HG03139 (cell line): ENCODE measurements around the gene IL1RL2.

ENCODE experiments used
- ATAC-seq: cut with Tn5 transposase; IDR thresholded peaks from one replicate; pipeline ENCODE4 v1.9.1; 2021; ENCODE audit not compliant: unreplicated experiment

The IL1RL2 gene

GRCh38 chr2:102158011-102158755 is 28.6 kb upstream of the IL1RL2 start:
- no peak for ATAC-seq

GRCh38 chr2:102159295-102159694 is 27.5 kb upstream of the IL1RL2 start:
- ATAC-seq, result no peak

DNA sequence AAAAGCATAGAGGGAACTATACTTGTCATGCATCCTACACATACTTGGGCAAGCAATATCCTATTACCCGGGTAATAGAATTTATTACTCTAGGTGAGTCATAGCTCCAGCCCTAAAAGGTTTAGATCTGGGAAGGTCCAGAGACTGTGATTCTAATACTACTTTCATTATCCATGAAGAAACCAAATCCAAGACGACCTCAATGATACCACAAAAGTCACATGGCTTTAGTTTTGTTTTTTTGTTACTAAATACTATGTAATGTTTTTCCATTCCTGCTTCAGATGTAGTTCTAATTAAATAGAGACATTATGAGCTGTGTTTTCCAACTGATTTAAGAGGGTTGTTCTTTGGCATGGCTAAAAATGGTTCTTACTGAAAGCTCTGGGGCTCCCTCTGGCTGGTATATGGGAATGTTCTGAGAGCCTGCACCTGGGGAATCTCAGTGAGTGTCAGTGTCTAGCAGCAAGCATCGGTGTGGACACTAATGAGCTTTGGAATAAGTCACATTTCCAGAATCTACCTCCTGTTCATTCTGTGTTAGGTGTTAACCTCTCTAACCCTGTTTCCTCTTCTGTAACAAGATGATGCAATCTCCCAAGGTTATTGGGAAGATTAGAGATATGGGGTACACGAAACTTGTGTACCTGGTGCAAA is 20.5 kb upstream of the IL1RL2 start:
- no peak for ATAC-seq

DNA sequence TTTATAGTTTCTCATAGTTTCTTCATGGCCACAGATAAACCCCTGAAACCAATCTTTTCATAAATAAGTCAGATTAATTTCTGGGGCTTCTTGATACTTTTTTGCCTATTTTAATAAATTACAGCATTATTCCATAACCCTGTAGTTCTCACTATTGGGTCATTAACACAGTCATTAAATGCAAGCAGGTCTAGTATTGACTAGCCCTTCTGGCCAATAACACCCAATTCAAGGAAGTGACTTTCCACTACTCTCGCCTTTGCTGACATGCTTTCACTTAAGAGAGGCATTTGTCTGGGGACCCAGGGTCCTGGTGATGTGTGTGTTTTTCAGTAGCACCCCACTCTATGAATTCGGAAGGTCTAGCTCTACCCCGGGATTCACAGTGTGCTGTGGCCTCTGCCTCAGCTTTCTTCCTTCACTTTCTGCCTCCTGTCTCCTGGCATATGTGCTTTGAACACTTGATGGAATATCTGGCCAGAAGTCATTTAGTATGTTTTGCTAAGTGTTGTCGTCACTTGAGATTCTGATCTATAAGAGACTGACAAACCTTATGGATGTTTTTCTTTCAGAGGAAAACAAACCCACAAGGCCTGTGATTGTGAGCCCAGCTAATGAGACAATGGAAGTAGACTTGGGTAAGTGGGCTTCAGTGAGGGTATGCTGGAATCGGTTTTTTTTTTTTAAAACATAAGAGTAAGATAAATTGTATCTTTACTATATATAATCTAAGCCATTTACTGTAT is 18.6 kb upstream of the IL1RL2 start:
- no peak for ATAC-seq

- no peak for ATAC-seq
These were observed 14.9 kb upstream of the IL1RL2 start for GRCh38 chr2:102171946-102172345.

GRCh38 chr2:102172745-102173144 is 14.1 kb upstream of the IL1RL2 start:
- no peak for ATAC-seq

DNA sequence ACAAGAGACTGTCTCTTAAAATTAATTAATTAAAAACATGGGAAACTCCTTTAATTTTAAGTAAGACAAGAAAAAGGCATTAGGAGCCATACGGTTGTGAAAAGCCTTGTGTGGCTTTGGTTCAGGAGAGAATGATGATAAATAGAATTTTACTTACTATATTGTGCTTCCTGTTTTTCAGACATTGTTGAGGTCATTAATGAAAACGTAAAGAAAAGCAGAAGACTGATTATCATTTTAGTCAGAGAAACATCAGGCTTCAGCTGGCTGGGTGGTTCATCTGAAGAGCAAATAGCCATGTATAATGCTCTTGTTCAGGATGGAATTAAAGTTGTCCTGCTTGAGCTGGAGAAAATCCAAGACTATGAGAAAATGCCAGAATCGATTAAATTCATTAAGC is 10.7 kb upstream of the IL1RL2 start:
- no peak for ATAC-seq

- no peak for ATAC-seq
These were observed 8.9 kb upstream of the IL1RL2 start for GRCh38 chr2:102177814-102178478.

DNA sequence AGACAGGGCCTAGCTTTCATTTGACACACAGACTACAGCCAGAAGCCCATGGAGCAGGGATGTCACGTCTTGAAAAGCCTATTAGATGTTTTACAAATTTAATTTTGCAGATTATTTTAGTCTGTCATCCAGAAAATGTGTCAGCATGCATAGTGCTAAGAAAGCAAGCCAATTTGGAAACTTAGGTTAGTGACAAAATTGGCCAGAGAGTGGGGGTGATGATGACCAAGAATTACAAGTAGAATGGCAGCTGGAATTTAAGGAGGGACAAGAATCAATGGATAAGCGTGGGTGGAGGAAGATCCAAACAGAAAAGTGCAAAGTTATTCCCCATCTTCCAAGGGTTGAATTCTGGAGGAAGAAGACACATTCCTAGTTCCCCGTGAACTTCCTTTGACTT is 7.8 kb upstream of the IL1RL2 start:
- no peak for ATAC-seq

- no peak for ATAC-seq
These were observed 6.8 kb upstream of the IL1RL2 start for GRCh38 chr2:102179788-102180686.

DNA sequence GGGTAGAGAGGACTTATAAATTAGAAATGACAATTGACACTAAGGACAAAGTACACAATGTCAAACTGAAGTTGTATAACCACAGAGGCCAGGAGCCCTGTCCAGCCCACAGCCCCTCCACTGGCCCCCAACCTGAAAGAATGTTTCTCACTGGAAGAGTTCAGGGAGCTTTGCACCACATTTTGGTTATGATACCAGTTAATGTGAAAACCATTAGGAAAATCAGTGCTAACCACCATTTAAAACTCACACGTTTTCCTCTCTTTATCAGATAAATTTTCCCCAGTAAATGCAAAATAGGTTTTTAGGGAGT is 6.2 kb upstream of the IL1RL2 start:
- no peak for ATAC-seq

GRCh38 chr2:102181376-102181775 is 5.4 kb upstream of the IL1RL2 start:
- no peak for ATAC-seq

- ATAC-seq, result no peak
These were observed 4.7 kb upstream of the IL1RL2 start for GRCh38 chr2:102181919-102182635.

DNA sequence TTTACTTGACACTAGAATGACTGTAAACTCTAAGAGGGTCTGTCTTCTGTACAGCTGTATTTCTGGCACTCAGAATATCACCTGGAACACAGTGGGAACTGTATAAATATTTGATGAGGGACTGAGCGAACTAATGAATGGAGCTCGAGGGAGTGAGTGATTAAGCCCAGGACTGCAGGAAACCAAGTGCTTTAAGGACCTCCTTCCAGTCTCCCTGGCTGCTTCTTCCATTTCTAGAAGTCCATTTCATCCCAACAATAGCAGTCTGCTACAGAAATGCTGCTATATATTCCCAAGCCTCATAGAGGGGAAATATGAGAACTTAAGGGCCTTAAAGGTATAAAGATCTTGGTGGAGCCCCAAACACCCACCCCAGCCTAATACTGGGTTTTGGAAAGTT is 2.8 kb upstream of the IL1RL2 start:
- ATAC-seq, result no peak

DNA sequence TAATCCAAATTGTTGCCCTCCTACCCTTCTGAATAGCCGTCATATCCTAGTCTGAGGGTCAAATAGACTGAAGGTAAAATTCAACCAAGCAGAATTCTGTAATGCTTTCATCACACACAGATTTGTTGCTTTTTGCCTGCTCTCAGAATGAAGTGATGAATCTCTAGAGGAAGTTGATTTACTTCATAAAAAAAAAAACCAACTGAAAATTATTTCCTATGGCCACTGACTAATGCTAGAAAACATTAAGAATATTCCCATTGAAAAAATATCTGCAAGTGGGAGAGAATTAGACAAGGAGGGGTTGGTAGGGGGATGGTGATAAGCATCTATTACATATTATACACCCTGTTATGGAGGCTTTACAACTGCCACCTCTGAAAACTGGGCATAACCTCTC is 2.3 kb upstream of the IL1RL2 start:
- ATAC-seq, result no peak

- no peak for ATAC-seq
These were observed 1.5 kb upstream of the IL1RL2 start for GRCh38 chr2:102185347-102185746.

GRCh38 chr2:102187496-102188150 is 800 bp downstream of the IL1RL2 start:
- no peak for ATAC-seq

DNA sequence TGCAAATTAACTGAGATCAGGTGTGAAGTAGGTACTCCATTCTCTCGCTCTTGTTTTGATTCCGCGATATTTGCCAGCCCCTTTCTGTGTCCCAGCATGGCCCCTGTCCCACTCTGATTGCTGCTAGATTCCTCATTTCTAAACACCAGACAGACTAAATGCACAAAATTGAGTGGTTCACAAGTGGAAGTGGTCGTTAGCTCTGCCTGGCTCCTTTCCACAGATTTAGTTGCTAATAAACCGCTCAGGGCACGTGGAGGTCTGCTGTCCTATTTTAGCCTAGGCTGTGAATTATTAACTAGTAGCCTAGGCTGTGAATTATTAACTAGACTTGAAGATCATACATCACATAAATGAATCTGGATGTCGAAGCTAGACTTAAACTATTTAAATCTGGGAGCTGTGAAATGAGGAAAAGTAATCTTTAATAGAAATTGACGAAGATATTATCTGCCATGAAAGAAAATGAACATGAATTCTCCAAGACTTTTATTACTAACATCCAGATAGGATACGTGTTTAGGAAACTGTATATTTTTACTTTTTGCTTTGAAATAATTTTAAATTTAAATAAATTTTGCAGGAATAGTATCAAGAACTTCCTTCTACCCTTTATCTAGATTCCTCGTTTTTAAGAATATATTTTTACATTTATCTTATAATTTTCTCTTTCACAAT is 3.7 kb downstream of the IL1RL2 start:
- no peak for ATAC-seq

GRCh38 chr2:102191501-102191900 is 4.7 kb downstream of the IL1RL2 start:
- ATAC-seq, result no peak
